ENCODE measurements around the gene ALDH7A1.

Gene ALDH7A1

GRCh38 chr5:126631920-126632319, 36.9 kb upstream of the ALDH7A1 start:
- H3K27me3 ChIP-seq (ENCODE audit: insufficient read depth, low read length), result no peaks in the 10 kb centered on the region
- H3K4me1 ChIP-seq (ENCODE audit: insufficient read depth, low read length, severe bottlenecking), result no peaks in the 10 kb centered on the region
- no peak overlapping the region for H3K4me3 ChIP-seq (ENCODE audit: low read depth, low read length, poor library complexity, severe bottlenecking)
- no peak for TF ChIP-seq CTCF (IDR thresholded peaks at IDR 0.05; ENCODE audit: low read length)
- TF ChIP-seq EZH2 (IDR thresholded peaks at IDR 0.05; ENCODE audit: borderline replicate concordance, low read length), result no peak
- H3K9me2 ChIP-seq (ENCODE audit: low read depth, low read length), result no peaks in the 10 kb centered on the region
- H3K27ac ChIP-seq (ENCODE audit: low read depth, low read length, poor library complexity, severe bottlenecking), result no peak overlapping the region
- H3K4me2 ChIP-seq (ENCODE audit: low read length), result no peak overlapping the region
- no peaks in the 10 kb centered on the region for H3K36me3 ChIP-seq (ENCODE audit: insufficient read depth, low read length)
- H3K79me2 ChIP-seq (ENCODE audit: insufficient read depth, low read length), result no peaks in the 10 kb centered on the region
- H4K20me1 ChIP-seq (ENCODE audit: insufficient read depth, low read length), result no peaks in the 10 kb centered on the region
- H3F3A ChIP-seq (ENCODE audit: insufficient read depth, low read length), result no peaks in the 10 kb centered on the region
- no peaks in the 10 kb centered on the region for H3K9me3 ChIP-seq (ENCODE audit: low read length)
- no peak overlapping the region for H2AFZ ChIP-seq (ENCODE audit: low read length)
- H3K9ac ChIP-seq (ENCODE audit: low read length), result no peak overlapping the region

GRCh38 chr5:126628102-126628501, 33.1 kb upstream of the ALDH7A1 start:
- no peaks in the 10 kb centered on the region for H3K79me2 ChIP-seq (ENCODE audit: insufficient read depth, low read length)
- TF ChIP-seq CTCF (IDR thresholded peaks at IDR 0.05; ENCODE audit: low read length), result no peak
- TF ChIP-seq EZH2 (IDR thresholded peaks at IDR 0.05; ENCODE audit: borderline replicate concordance, low read length), result no peak
- peaks cover 30% of the 10 kb centered on the region for H3K36me3 ChIP-seq (ENCODE audit: insufficient read depth, low read length)
- no peak overlapping the region for H3K27ac ChIP-seq (ENCODE audit: low read depth, low read length, poor library complexity, severe bottlenecking)
- no peak overlapping the region for H3K4me3 ChIP-seq (ENCODE audit: low read depth, low read length, poor library complexity, severe bottlenecking)
- no peaks in the 10 kb centered on the region for H4K20me1 ChIP-seq (ENCODE audit: insufficient read depth, low read length)
- H3K4me2 ChIP-seq (ENCODE audit: low read length), result no peak overlapping the region
- no peaks in the 10 kb centered on the region for H3K9me3 ChIP-seq (ENCODE audit: low read length)
- H3K27me3 ChIP-seq (ENCODE audit: insufficient read depth, low read length), result no peaks in the 10 kb centered on the region
- no peaks in the 10 kb centered on the region for H3K4me1 ChIP-seq (ENCODE audit: insufficient read depth, low read length, severe bottlenecking)
- H3K9ac ChIP-seq (ENCODE audit: low read length), result no peak overlapping the region
- no peak overlapping the region for H2AFZ ChIP-seq (ENCODE audit: low read length)
- no peaks in the 10 kb centered on the region for H3K9me2 ChIP-seq (ENCODE audit: low read depth, low read length)
- no peaks in the 10 kb centered on the region for H3F3A ChIP-seq (ENCODE audit: insufficient read depth, low read length)

- Histone ChIP-seq H4K20me1 (ENCODE audit: insufficient read depth, low read length) (no peaks in the 10 kb centered on the region), H3K4me1 (ENCODE audit: insufficient read depth, low read length, severe bottlenecking) (no peaks in the 10 kb centered on the region), H3K9ac (ENCODE audit: low read length) (no peak overlapping the region), H3K4me3 (ENCODE audit: low read depth, low read length, poor library complexity, severe bottlenecking) (no peak overlapping the region), H3K27ac (ENCODE audit: low read depth, low read length, poor library complexity, severe bottlenecking) (no peak overlapping the region), H3K4me2 (ENCODE audit: low read length) (no peak overlapping the region), H2AFZ (ENCODE audit: low read length) (no peak overlapping the region), H3K36me3 (ENCODE audit: insufficient read depth, low read length) (peaks cover 59% of the 10 kb centered on the region), H3F3A (ENCODE audit: insufficient read depth, low read length) (no peaks in the 10 kb centered on the region), H3K9me3 (ENCODE audit: low read length) (no peaks in the 10 kb centered on the region), H3K9me2 (ENCODE audit: low read depth, low read length) (no peaks in the 10 kb centered on the region), H3K27me3 (ENCODE audit: insufficient read depth, low read length) (no peaks in the 10 kb centered on the region), H3K79me2 (ENCODE audit: insufficient read depth, low read length) (no peaks in the 10 kb centered on the region)
- TF ChIP-seq EZH2 (IDR thresholded peaks at IDR 0.05; ENCODE audit: borderline replicate concordance, low read length), result no peak
- TF ChIP-seq CTCF (IDR thresholded peaks at IDR 0.05; ENCODE audit: low read length), result no peak
Observed at GRCh38 chr5:126624534-126624933, 29.5 kb upstream of the ALDH7A1 start.

Measured in OCI-LY1 (cell line).